Effector memory CD8-positive, alpha-beta T cell (primary cell): ENCODE results near the gene RABGAP1.

ENCODE experiments used
- ATAC-seq: fragments of 150-1000 bp; cut with Tn5 transposase; replicated peaks from 2 replicates; pipeline ENCODE4 v1.10.0; 2021; ENCODE audit warnings: mild to moderate bottlenecking, moderate library complexity
- DNase-seq, 3 experiments: peaks; one replicate each; pipeline ENCODE4 v3.0.0; 2021
- H3K27ac Mint-ChIP-seq, 2 donors: one replicate each; pipeline ENCODE4 v1.8.0; 2022; ENCODE audit warnings: mild to moderate bottlenecking in 2 of 2, mixed read lengths in 2 of 2, moderate library complexity in 2 of 2
- H3K27me3 Mint-ChIP-seq, 2 donors: one replicate each; pipeline ENCODE4 v1.8.0; 2022; ENCODE audit warnings: mixed read lengths in 2 of 2
- H3K36me3 Mint-ChIP-seq: one replicate; pipeline ENCODE4 v1.8.0; 2022; ENCODE audit warnings: mild to moderate bottlenecking, moderate library complexity, mixed read lengths; ENCODE audit not compliant: insufficient read depth
- H3K4me1 Mint-ChIP-seq, 2 donors: one replicate each; pipeline ENCODE4 v1.8.0; 2022; ENCODE audit warnings: low read depth in 2 of 2, mixed read lengths in 2 of 2
- H3K4me3 Mint-ChIP-seq, 2 donors: one replicate each; pipeline ENCODE4 v1.8.0; 2022; ENCODE audit warnings: mild to moderate bottlenecking in 2 of 2, mixed read lengths in 2 of 2, moderate library complexity in 2 of 2
- H3K9me3 Mint-ChIP-seq, 2 donors: one replicate each; pipeline ENCODE4 v1.8.0; 2022; ENCODE audit warnings: mixed read lengths in 2 of 2

The RABGAP1 gene

DNA sequence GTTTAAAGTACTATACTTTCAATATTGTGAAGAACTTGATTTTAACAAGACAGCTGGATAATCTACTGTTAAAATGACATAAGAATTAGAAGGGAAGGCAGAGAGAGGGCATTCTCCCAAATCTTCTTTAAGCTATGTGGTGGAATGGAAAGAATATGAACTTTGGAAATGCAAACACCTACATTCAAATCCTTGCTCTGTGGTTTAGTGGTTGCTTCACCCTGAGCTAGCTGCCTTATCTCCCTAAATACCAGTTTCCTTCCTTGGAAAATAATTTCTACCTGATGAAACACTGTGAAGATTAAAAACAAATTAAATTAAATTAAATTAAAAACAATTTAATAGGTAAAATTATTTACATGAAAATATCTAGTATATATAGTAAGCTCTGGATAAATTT is 191.2 kb downstream of the RABGAP1 start:
- Mint-ChIP-seq H3K4me1 (no peaks in the 10 kb centered on the region), H3K4me3 (no peak overlapping the region), H3K27me3 (no peaks in the 10 kb centered on the region), H3K9me3 (no peaks in the 10 kb centered on the region), H3K27ac (no peak overlapping the region), H3K36me3 (peaks cover 3% of the 10 kb centered on the region)
- DNase-seq (no peak), ATAC-seq (no peak)

DNA sequence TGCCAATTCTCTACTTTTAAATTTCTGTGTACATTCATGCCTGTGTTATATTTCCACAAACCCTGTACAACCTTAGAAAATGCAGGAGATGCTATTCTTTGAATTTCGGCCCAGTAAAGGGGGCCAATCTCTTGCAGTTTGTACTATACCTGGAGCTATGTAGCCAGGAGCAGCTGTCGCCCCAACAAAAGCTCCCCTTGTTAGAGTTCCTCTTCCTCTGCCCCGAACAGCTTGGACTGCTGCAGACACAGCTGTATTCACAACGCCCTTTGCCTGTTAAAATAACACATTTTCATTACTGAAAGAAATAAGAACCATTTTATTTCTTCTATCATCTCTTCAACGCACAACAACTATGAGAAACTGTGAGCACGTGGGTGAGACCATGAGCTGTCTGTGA is 191.9 kb downstream of the RABGAP1 start:
- no peak for DNase-seq
- Mint-ChIP-seq H3K9me3 (no peaks in the 10 kb centered on the region), H3K27me3 (no peaks in the 10 kb centered on the region), H3K4me1 (no peaks in the 10 kb centered on the region), H3K4me3 (no peak overlapping the region), H3K36me3 (peaks cover 3% of the 10 kb centered on the region), H3K27ac (no peak overlapping the region)
- no peak for ATAC-seq

DNA sequence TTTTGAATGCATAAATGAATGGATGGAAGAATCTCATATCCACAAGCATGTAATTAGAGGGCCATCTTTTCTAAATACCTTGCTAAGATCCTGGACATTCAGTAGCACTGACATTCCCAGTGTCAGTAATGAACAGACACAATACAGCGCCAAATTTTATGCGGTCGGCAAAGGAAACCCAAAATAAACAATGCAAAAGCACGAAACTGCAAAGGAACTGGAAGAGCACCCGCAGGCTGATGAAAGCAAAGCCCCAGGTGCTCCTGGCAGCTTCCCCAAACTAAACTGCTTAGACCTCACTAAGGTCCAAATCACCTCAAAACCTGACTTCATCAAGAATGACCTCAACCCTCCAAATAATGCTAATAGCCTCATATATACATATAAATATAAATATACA is 194.6 kb downstream of the RABGAP1 start:
- no peaks in the 10 kb centered on the region for H3K4me1 Mint-ChIP-seq
- DNase-seq (no peak), ATAC-seq (no peak)
- no peaks in the 10 kb centered on the region for H3K9me3 Mint-ChIP-seq
- no peak overlapping the region for H3K4me3 Mint-ChIP-seq
- H3K27me3 Mint-ChIP-seq, result no peaks in the 10 kb centered on the region
- H3K36me3 Mint-ChIP-seq, result peaks cover 6% of the 10 kb centered on the region
- H3K27ac Mint-ChIP-seq, result no peak overlapping the region

DNA sequence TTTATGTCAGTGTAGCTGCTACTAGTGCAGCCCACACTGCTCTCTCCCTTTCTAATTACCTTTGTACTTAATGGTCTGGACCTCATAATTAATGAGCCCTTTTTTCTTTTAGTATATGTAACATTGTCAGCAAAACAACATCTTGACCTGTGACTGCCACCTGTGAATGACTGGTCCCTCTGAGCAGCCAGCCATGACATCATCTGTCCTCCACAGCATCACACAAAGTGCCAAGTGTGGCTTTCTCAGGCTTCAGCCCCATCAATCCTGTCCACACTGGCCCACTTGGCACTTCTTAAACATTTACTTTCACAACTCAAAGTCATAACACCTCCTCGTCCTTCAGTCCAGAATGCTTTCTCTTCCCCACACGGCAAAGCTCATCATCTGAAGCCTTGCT is 197.3 kb downstream of the RABGAP1 start:
- H3K27ac Mint-ChIP-seq, result no peak overlapping the region
- H3K9me3 Mint-ChIP-seq, result no peaks in the 10 kb centered on the region
- no peaks in the 10 kb centered on the region for H3K27me3 Mint-ChIP-seq
- H3K4me3 Mint-ChIP-seq, result no peak overlapping the region
- ATAC-seq, result no peak
- H3K36me3 Mint-ChIP-seq, result peaks cover 7% of the 10 kb centered on the region
- no peak for DNase-seq
- H3K4me1 Mint-ChIP-seq, result no peaks in the 10 kb centered on the region

DNA sequence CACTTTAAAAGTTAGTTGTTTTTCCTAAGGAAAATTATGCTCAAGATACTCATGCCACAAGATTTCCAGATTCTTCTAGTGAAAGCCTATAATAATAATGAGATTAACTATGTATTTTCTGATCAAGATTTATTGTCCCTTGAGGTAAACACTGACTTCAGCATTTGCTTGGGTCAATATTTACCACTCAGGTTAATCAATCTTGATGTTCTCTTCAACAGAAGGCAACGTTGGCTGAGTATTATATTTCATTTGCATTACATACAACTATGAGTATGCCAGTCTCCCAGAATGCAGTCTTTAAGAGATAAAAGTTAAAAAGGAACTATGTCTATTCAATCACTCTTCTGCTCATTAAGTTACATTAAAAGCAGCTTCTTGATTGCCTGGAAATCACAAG is 208.2 kb downstream of the RABGAP1 start:
- Mint-ChIP-seq H3K27me3 (no peaks in the 10 kb centered on the region), H3K4me1 (no peaks in the 10 kb centered on the region), H3K9me3 (no peaks in the 10 kb centered on the region), H3K27ac (no peak overlapping the region), H3K4me3 (no peak overlapping the region), H3K36me3 (peaks cover 2% of the 10 kb centered on the region)
- ATAC-seq, result no peak
- no peak for DNase-seq

DNA sequence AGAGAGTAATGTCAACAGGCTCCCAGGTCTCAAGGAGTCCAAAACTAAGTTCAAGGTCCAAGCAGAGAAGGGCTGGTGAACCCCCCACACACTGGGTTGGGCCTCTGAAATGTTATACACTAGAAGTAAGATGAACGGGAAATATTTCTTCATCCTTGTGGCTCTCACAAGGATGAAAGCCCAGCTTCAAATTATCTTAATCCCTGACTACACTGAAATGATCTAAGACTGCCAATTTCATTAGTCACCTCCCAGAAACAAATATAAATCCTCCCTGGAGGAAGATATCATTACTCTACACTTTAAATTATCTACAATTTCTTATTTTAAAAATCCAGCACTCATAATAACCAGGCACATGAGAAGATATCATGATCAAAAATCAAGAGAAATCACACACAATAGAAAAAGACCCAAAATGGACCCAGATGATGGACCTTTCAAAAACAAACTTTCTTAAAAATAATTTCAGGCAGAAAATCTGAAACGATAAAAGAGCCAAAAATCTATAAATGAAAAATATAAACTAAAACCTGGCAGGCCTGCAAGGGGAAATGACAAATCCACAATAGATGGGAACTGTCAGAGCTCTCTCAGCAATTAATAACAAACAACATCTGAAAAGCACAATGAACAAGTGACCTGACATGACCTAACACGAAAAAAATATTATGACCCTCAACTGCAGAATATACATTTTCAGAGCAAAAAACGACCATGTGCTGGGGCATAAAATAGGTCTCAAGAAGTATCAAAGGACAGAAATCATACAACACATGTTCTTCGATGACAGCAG is 210.1 kb downstream of the RABGAP1 start:
- Mint-ChIP-seq H3K27me3 (no peaks in the 10 kb centered on the region), H3K9me3 (no peaks in the 10 kb centered on the region), H3K27ac (no peak overlapping the region), H3K4me1 (no peaks in the 10 kb centered on the region), H3K4me3 (no peak overlapping the region), H3K36me3 (peaks cover 2% of the 10 kb centered on the region)
- DNase-seq (no peak), ATAC-seq (no peak)
